ENCODE data around the gene PKDCC.
A peak's percentile ranks its signal among the peaks of the same experiment; 100 is the strongest.
"Not testable (repeated sequence)": the region's sequence is repeated elsewhere in the genome, so short reads cannot be mapped to it uniquely, and the experiment has no call there.

The PKDCC gene

GRCh38 chr2:42064417-42064942, 16.7 kb downstream of the PKDCC start:
- H3K9ac ChIP-seq (ENCODE audit: low read length), result no peak overlapping the region
- H3K27me3 ChIP-seq (ENCODE audit: control insufficient read depth, insufficient read depth, low read length), result no peaks in the 10 kb centered on the region
- H3K4me1 ChIP-seq (ENCODE audit: control insufficient read depth, insufficient read depth, low read length), result peaks cover 39% of the 10 kb centered on the region
- no peaks in the 10 kb centered on the region for H3K36me3 ChIP-seq (ENCODE audit: control insufficient read depth, insufficient read depth, low read length)
- no peak overlapping the region for H3K4me3 ChIP-seq (ENCODE audit: low read length)
- H3K27ac ChIP-seq (ENCODE audit: low read depth, low read length), result peak overlapping the region; percentile 77

GRCh38 chr2:42065753-42066152, 17.9 kb downstream of the PKDCC start:
- not testable (repeated sequence) for H3K4me3 ChIP-seq (ENCODE audit: low read length); H3K36me3 ChIP-seq (ENCODE audit: control insufficient read depth, insufficient read depth, low read length); H3K27me3 ChIP-seq (ENCODE audit: control insufficient read depth, insufficient read depth, low read length); H3K27ac ChIP-seq (ENCODE audit: low read depth, low read length); H3K9ac ChIP-seq (ENCODE audit: low read length)
- H3K4me1 ChIP-seq (ENCODE audit: control insufficient read depth, insufficient read depth, low read length), result peaks cover 30% of the 10 kb centered on the region

GRCh38 chr2:42067001-42067400, 19.2 kb downstream of the PKDCC start:
- not testable (repeated sequence) for H3K4me3 ChIP-seq (ENCODE audit: low read length); H3K9ac ChIP-seq (ENCODE audit: low read length); H3K36me3 ChIP-seq (ENCODE audit: control insufficient read depth, insufficient read depth, low read length); H3K27me3 ChIP-seq (ENCODE audit: control insufficient read depth, insufficient read depth, low read length)
- H3K27ac ChIP-seq (ENCODE audit: low read depth, low read length), result peak overlapping the region; percentile 4
- peaks cover 23% of the 10 kb centered on the region for H3K4me1 ChIP-seq (ENCODE audit: control insufficient read depth, insufficient read depth, low read length)

- peak overlapping the region; percentile 35 for H3K27ac ChIP-seq (ENCODE audit: low read depth, low read length)
- peaks cover 27% of the 10 kb centered on the region for H3K4me1 ChIP-seq (ENCODE audit: control insufficient read depth, insufficient read depth, low read length)
- H3K4me3 ChIP-seq (ENCODE audit: low read length), result no peak overlapping the region
- H3K27me3 ChIP-seq (ENCODE audit: control insufficient read depth, insufficient read depth, low read length), result no peaks in the 10 kb centered on the region
- no peak overlapping the region for H3K9ac ChIP-seq (ENCODE audit: low read length)
- H3K36me3 ChIP-seq (ENCODE audit: control insufficient read depth, insufficient read depth, low read length), result no peaks in the 10 kb centered on the region
Observed at GRCh38 chr2:42067521-42067920, 19.7 kb downstream of the PKDCC start.

GRCh38 chr2:42068571-42069178, 20.9 kb downstream of the PKDCC start:
- H3K4me3 ChIP-seq (ENCODE audit: low read length), result no peak overlapping the region
- H3K36me3 ChIP-seq (ENCODE audit: control insufficient read depth, insufficient read depth, low read length), result no peaks in the 10 kb centered on the region
- no peak overlapping the region for H3K27ac ChIP-seq (ENCODE audit: low read depth, low read length)
- no peak overlapping the region for H3K9ac ChIP-seq (ENCODE audit: low read length)
- peaks cover 28% of the 10 kb centered on the region for H3K4me1 ChIP-seq (ENCODE audit: control insufficient read depth, insufficient read depth, low read length)
- no peaks in the 10 kb centered on the region for H3K27me3 ChIP-seq (ENCODE audit: control insufficient read depth, insufficient read depth, low read length)

GRCh38 chr2:42069568-42069967, 21.7 kb downstream of the PKDCC start:
- Histone ChIP-seq H3K27ac (ENCODE audit: low read depth, low read length) (no peak overlapping the region), H3K4me3 (ENCODE audit: low read length) (no peak overlapping the region), H3K4me1 (ENCODE audit: control insufficient read depth, insufficient read depth, low read length) (peaks cover 22% of the 10 kb centered on the region), H3K27me3 (ENCODE audit: control insufficient read depth, insufficient read depth, low read length) (no peaks in the 10 kb centered on the region), H3K9ac (ENCODE audit: low read length) (no peak overlapping the region), H3K36me3 (ENCODE audit: control insufficient read depth, insufficient read depth, low read length) (no peaks in the 10 kb centered on the region)

GRCh38 chr2:42071791-42072190, 24.0 kb downstream of the PKDCC start:
- no peak overlapping the region for H3K9ac ChIP-seq (ENCODE audit: low read length)
- no peak overlapping the region for H3K27ac ChIP-seq (ENCODE audit: low read depth, low read length)
- peaks cover 20% of the 10 kb centered on the region for H3K4me1 ChIP-seq (ENCODE audit: control insufficient read depth, insufficient read depth, low read length)
- H3K4me3 ChIP-seq (ENCODE audit: low read length), result no peak overlapping the region
- no peaks in the 10 kb centered on the region for H3K36me3 ChIP-seq (ENCODE audit: control insufficient read depth, insufficient read depth, low read length)
- H3K27me3 ChIP-seq (ENCODE audit: control insufficient read depth, insufficient read depth, low read length), result no peaks in the 10 kb centered on the region

GRCh38 chr2:42072349-42073118, 24.7 kb downstream of the PKDCC start:
- Histone ChIP-seq H3K36me3 (ENCODE audit: control insufficient read depth, insufficient read depth, low read length) (no peaks in the 10 kb centered on the region), H3K27me3 (ENCODE audit: control insufficient read depth, insufficient read depth, low read length) (no peaks in the 10 kb centered on the region), H3K4me3 (ENCODE audit: low read length) (no peak overlapping the region), H3K4me1 (ENCODE audit: control insufficient read depth, insufficient read depth, low read length) (peaks cover 20% of the 10 kb centered on the region), H3K9ac (ENCODE audit: low read length) (no peak overlapping the region), H3K27ac (ENCODE audit: low read depth, low read length) (no peak overlapping the region)

- no peak overlapping the region for H3K27ac ChIP-seq (ENCODE audit: low read depth, low read length)
- no peak overlapping the region for H3K9ac ChIP-seq (ENCODE audit: low read length)
Observed at GRCh38 chr2:42073739-42074503, 26.1 kb downstream of the PKDCC start.

GRCh38 chr2:42074661-42075060, 26.8 kb downstream of the PKDCC start:
- H3K27me3 ChIP-seq (ENCODE audit: control insufficient read depth, insufficient read depth, low read length), result no peaks in the 10 kb centered on the region
- H3K4me3 ChIP-seq (ENCODE audit: low read length), result no peak overlapping the region
- H3K27ac ChIP-seq (ENCODE audit: low read depth, low read length), result no peak overlapping the region
- no peak overlapping the region for H3K9ac ChIP-seq (ENCODE audit: low read length)
- H3K4me1 ChIP-seq (ENCODE audit: control insufficient read depth, insufficient read depth, low read length), result peaks cover 11% of the 10 kb centered on the region
- no peaks in the 10 kb centered on the region for H3K36me3 ChIP-seq (ENCODE audit: control insufficient read depth, insufficient read depth, low read length)

More at GRCh38 chr2:42073739-42074503, 26.1 kb downstream of the PKDCC start:
- no peaks in the 10 kb centered on the region for H3K27me3 ChIP-seq (ENCODE audit: control insufficient read depth, insufficient read depth, low read length)
- H3K4me1 ChIP-seq (ENCODE audit: control insufficient read depth, insufficient read depth, low read length), result peaks cover 11% of the 10 kb centered on the region
- no peaks in the 10 kb centered on the region for H3K36me3 ChIP-seq (ENCODE audit: control insufficient read depth, insufficient read depth, low read length)
- no peak overlapping the region for H3K4me3 ChIP-seq (ENCODE audit: low read length)

- no peaks in the 10 kb centered on the region for H3K36me3 ChIP-seq (ENCODE audit: control insufficient read depth, insufficient read depth, low read length)
- no peaks in the 10 kb centered on the region for H3K27me3 ChIP-seq (ENCODE audit: control insufficient read depth, insufficient read depth, low read length)
- no peak overlapping the region for H3K27ac ChIP-seq (ENCODE audit: low read depth, low read length)
- peaks cover 11% of the 10 kb centered on the region for H3K4me1 ChIP-seq (ENCODE audit: control insufficient read depth, insufficient read depth, low read length)
- H3K9ac ChIP-seq (ENCODE audit: low read length), result no peak overlapping the region
- H3K4me3 ChIP-seq (ENCODE audit: low read length), result no peak overlapping the region
Observed at GRCh38 chr2:42076357-42077225, 28.8 kb downstream of the PKDCC start.

GRCh38 chr2:42077343-42077742, 29.5 kb downstream of the PKDCC start:
- Histone ChIP-seq H3K27me3 (ENCODE audit: control insufficient read depth, insufficient read depth, low read length) (no peaks in the 10 kb centered on the region), H3K4me3 (ENCODE audit: low read length) (no peak overlapping the region), H3K4me1 (ENCODE audit: control insufficient read depth, insufficient read depth, low read length) (peaks cover 6% of the 10 kb centered on the region), H3K27ac (ENCODE audit: low read depth, low read length) (no peak overlapping the region), H3K9ac (ENCODE audit: low read length) (no peak overlapping the region), H3K36me3 (ENCODE audit: control insufficient read depth, insufficient read depth, low read length) (no peaks in the 10 kb centered on the region)

Measured in rectal smooth muscle tissue (tissue), 1 donor.